NT2/D1 (cell line): Measurements from ENCODE around the gene RAE1.

Experiments used
- DNase-seq: peaks from one replicate; pipeline ENCODE4 v3.0.0-alpha.2; 2011; ENCODE audit warnings: low read depth, low spot score
- H3K27me3 ChIP-seq: 2 replicates; pipeline ENCODE4 v1.6.0; 2011; ENCODE audit warnings: mild to moderate bottlenecking; ENCODE audit not compliant: insufficient read length, insufficient read depth
- H3K36me3 ChIP-seq: 2 replicates; pipeline ENCODE4 v1.6.1; 2011; ENCODE audit warnings: mild to moderate bottlenecking, low read length, mixed read lengths; ENCODE audit not compliant: insufficient read depth, insufficient read length
- H3K4me1 ChIP-seq: 2 replicates; pipeline ENCODE4 v1.5.1; 2011; ENCODE audit not compliant: insufficient read depth, insufficient read length
- H3K4me3 ChIP-seq: 2 replicates; pipeline ENCODE4 v1.5.1; 2011; ENCODE audit warnings: low read depth; ENCODE audit not compliant: insufficient read length
- H3K9ac ChIP-seq: 2 replicates; pipeline ENCODE4 v1.6.0; 2011; ENCODE audit warnings: low read depth; ENCODE audit not compliant: insufficient read length
- H3K9me3 ChIP-seq: 2 replicates; pipeline ENCODE4 v1.5.1; 2011; ENCODE audit warnings: mild to moderate bottlenecking, low read length; ENCODE audit not compliant: insufficient read depth
- SUZ12 ChIP-seq: IDR thresholded peaks from 2 replicates; pipeline ENCODE4 v1.6.1; 2011; ENCODE audit not compliant: insufficient read length, insufficient read depth; ENCODE audit errors: extremely low read depth
- YY1 ChIP-seq: IDR thresholded peaks from 2 replicates; pipeline ENCODE4 v1.6.1; 2011; ENCODE audit not compliant: insufficient read length, insufficient read depth
- ZNF274 ChIP-seq: IDR thresholded peaks from 2 replicates; pipeline ENCODE4 v1.6.1; 2011; ENCODE audit warnings: mild to moderate bottlenecking, low read depth, low read length

Gene RAE1

DNA sequence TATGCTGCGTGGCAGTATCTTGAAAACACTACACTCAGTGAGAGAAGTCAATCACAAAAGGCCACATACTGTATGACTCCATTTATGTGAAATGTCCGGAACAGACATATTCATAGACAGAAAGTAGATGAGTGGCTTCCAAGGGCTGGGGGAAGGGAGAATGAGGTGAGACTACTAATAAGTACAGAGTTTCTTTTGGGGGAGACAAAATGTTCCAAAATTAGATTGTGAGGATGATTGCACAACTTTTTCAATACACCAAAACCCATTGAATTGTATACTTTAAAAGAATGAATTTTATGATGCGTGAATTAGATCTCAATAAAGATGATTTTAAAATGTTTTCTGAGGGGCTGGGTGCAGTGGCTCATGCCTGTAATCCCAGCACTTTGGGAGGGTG is 30.7 kb upstream of the RAE1 start:
- H3K36me3 ChIP-seq: no peaks in the 10 kb centered on the region
- no peak for TF ChIP-seq SUZ12
- TF ChIP-seq YY1: no peak
- no peak for TF ChIP-seq ZNF274
- H3K4me1 ChIP-seq: peaks cover 8% of the 10 kb centered on the region

DNA sequence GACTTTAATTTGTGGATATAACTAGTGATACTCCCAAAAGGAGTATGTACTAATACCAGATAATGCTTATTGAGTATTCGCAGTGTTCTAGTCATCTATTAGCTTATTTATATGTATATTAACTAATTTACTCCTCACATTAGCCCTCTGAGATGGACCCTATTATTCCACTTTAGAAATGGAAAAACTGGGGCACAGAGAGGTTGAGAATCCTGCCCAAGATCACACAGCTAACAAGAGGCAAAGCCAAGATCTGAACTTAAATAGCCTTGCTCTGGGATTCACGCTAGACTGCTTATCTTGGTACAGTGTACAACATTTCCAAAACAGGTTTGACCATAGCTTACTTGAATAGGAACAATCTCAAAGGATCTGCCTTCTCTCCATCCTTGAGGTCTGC is 29.9 kb upstream of the RAE1 start:
- H3K4me1 ChIP-seq: peaks cover 9% of the 10 kb centered on the region
- H3K9me3 ChIP-seq: no peaks in the 10 kb centered on the region
- H3K27me3 ChIP-seq: peaks cover 7% of the 10 kb centered on the region
- TF ChIP-seq YY1 (no peak), ZNF274 (no peak), SUZ12 (no peak)
- no peaks in the 10 kb centered on the region for H3K36me3 ChIP-seq
- H3K9ac ChIP-seq: no peak overlapping the region
- DNase-seq: no peak
- no peak overlapping the region for H3K4me3 ChIP-seq

More for the DNA sequence above, 30.7 kb upstream of the RAE1 start:
- Histone ChIP-seq H3K27me3 (peaks cover 7% of the 10 kb centered on the region), H3K9ac (no peak overlapping the region), H3K9me3 (no peaks in the 10 kb centered on the region), H3K4me3 (no peak overlapping the region)
- no peak for DNase-seq

- peaks cover 17% of the 10 kb centered on the region for H3K4me1 ChIP-seq
- no peak overlapping the region for H3K9ac ChIP-seq
- TF ChIP-seq ZNF274 (no peak), YY1 (no peak), SUZ12 (no peak)
- no peak overlapping the region for H3K4me3 ChIP-seq
- H3K9me3 ChIP-seq: no peaks in the 10 kb centered on the region
- DNase-seq: no peak
- H3K27me3 ChIP-seq: peaks cover 7% of the 10 kb centered on the region
- no peaks in the 10 kb centered on the region for H3K36me3 ChIP-seq
Observed at GRCh38 chr20:57322476-57322875, 28.6 kb upstream of the RAE1 start.

- no peaks in the 10 kb centered on the region for H3K9me3 ChIP-seq
- peaks cover 7% of the 10 kb centered on the region for H3K27me3 ChIP-seq
- peak; percentile 92 for DNase-seq
- peaks cover 14% of the 10 kb centered on the region for H3K4me1 ChIP-seq
- H3K4me3 ChIP-seq: no peak overlapping the region
- no peak overlapping the region for H3K9ac ChIP-seq
- no peak for TF ChIP-seq SUZ12
- no peaks in the 10 kb centered on the region for H3K36me3 ChIP-seq
Observed at GRCh38 chr20:57323034-57323433, 28.0 kb upstream of the RAE1 start.

DNA sequence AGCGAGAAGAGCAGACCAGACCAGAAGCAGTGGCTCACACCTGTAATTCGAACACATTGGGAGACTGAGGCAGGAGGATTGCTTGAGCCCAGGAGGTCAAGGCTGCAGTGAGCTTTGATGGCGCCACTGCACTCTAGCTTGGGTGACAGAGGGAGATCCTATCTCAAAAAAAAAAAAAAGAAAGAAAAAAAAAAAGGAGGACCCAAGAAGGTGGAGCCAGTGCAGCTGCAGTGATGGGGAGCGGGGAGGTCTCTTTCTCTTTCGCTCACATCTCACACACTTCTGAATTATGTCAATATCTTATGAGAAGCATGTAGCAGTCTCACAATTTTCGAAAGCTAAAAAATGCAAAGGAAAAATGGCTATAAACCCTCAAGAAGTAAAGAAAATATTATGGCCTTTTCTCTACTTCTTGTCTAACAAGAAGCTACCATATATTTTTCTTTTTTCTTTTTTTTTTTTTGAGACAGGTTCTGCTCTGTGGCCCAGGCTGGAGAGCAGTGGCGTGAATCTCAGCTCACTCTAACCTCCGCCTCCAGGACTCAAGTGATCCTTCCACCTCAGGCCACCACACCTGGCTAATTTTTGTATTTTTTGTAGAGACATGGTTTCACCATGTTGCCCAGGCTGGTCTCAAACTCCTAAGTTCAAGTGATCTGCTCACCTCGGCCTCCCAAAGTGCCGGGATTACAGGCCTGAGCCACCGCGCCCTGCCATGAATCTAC is 25.3 kb upstream of the RAE1 start:
- Histone ChIP-seq H3K4me1 (peaks cover 16% of the 10 kb centered on the region), H3K9ac (no peak overlapping the region), H3K36me3 (no peaks in the 10 kb centered on the region), H3K9me3 (no peaks in the 10 kb centered on the region), H3K27me3 (peaks cover 4% of the 10 kb centered on the region), H3K4me3 (no peak overlapping the region)
- no peak for DNase-seq
- TF ChIP-seq YY1 (no peak), ZNF274 (no peak), SUZ12 (no peak)

- H3K9ac ChIP-seq: no peak overlapping the region
- TF ChIP-seq ZNF274 (no peak), YY1 (no peak), SUZ12 (no peak)
- H3K4me1 ChIP-seq: peaks cover 16% of the 10 kb centered on the region
- DNase-seq: peak; percentile 36
- H3K36me3 ChIP-seq: no peaks in the 10 kb centered on the region
- no peaks in the 10 kb centered on the region for H3K27me3 ChIP-seq
- no peak overlapping the region for H3K4me3 ChIP-seq
- no peaks in the 10 kb centered on the region for H3K9me3 ChIP-seq
Observed at GRCh38 chr20:57326667-57327455, 24.2 kb upstream of the RAE1 start.

- TF ChIP-seq YY1 (no peak), SUZ12 (no peak), ZNF274 (no peak)
- no peak overlapping the region for H3K9ac ChIP-seq
Observed at GRCh38 chr20:57327820-57328219, 23.2 kb upstream of the RAE1 start.

More at GRCh38 chr20:57327820-57328219, 23.2 kb upstream of the RAE1 start:
- no peaks in the 10 kb centered on the region for H3K36me3 ChIP-seq
- no peaks in the 10 kb centered on the region for H3K27me3 ChIP-seq
- H3K4me1 ChIP-seq: peaks cover 16% of the 10 kb centered on the region
- no peak for DNase-seq
- no peaks in the 10 kb centered on the region for H3K9me3 ChIP-seq
- no peak overlapping the region for H3K4me3 ChIP-seq
